ENCODE measurements around the gene DYNLL2. TPM values are rescaled to one million over a fixed set of nuclear protein-coding genes. Genes with fewer than 3 reads are reported as not detected.
"Not testable (repeated sequence)": the region's sequence is repeated elsewhere in the genome, so short reads cannot be mapped to it uniquely, and the experiment has no call there.

Gene DYNLL2
- total and polyA plus RNA-seq, 8 donors, result 36.3 to 70.8 (median 55.4) TPM

DNA sequence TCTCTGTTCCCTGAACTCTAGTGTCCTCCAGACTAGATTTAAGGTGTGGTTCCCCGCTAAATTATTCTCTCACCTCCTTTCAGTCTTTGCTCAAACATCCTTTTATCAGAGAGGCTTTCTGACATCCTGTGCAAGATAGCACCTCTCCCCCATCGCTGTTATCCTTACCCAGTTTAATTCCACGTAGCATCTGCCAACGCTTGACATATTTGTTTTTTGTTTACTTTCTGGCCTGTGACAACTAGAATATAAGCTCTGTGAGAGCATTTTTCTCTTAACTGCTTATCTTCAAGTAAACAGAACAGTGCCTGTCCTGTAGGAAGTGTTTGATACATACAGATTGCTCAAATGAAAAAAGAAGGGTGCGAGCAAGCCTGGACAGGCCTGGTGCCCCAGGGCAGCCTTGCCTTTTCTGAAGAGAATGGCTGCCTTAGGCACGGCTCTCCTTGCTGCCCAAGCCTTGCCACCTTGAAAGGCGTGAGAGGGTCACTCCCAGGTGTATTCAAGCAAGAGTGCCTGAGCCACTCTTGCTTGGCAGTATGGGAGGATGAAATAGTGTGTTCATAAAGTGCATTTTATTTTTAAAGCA lies 9.7 kb downstream of the DYNLL2 start:
- TF ChIP-seq, protein P1, sequence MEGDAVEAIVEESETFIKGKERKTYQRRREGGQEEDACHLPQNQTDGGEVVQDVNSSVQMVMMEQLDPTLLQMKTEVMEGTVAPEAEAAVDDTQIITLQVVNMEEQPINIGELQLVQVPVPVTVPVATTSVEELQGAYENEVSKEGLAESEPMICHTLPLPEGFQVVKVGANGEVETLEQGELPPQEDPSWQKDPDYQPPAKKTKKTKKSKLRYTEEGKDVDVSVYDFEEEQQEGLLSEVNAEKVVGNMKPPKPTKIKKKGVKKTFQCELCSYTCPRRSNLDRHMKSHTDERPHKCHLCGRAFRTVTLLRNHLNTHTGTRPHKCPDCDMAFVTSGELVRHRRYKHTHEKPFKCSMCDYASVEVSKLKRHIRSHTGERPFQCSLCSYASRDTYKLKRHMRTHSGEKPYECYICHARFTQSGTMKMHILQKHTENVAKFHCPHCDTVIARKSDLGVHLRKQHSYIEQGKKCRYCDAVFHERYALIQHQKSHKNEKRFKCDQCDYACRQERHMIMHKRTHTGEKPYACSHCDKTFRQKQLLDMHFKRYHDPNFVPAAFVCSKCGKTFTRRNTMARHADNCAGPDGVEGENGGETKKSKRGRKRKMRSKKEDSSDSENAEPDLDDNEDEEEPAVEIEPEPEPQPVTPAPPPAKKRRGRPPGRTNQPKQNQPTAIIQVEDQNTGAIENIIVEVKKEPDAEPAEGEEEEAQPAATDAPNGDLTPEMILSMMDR (IDR thresholded peaks at IDR 0.05), result no peak
- no peak for ATAC-seq
- H3K4me3 ChIP-seq, result no peak overlapping the region
- H3K36me3 ChIP-seq, result peaks cover 0 to 61% of the 10 kb centered on the region in 2 donors
- no peak for DNase-seq
- no peaks in the 10 kb centered on the region for H3K27me3 ChIP-seq
- no peaks in the 10 kb centered on the region for H3K9me3 ChIP-seq
- no peak overlapping the region for H3K27ac ChIP-seq
- no peaks in the 10 kb centered on the region for H3K4me1 ChIP-seq
- intact Hi-C loops (cut with DNase I), result no loop called here

DNA sequence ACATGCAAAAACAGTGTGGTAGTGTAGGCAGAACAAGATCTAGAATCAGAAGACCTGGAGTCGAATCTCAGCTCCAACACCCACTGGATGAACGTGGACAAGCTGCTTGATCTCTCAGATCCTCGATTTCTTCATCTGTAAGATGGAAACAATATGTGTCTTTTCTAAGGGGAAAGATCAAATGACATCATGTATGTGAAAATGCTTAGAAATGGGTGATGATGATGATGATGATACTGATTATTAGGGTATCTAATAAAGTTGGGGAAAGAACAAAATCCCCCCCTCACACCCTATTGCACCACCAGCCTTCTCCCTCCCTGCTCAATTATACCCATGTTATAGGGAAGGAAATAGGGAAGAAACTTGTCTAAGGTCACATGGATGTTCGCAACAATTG lies 10.9 kb downstream of the DYNLL2 start:
- H3K27ac ChIP-seq, result no peak overlapping the region
- H3K27me3 ChIP-seq, result no peaks in the 10 kb centered on the region
- ATAC-seq (no peak), DNase-seq (no peak)
- intact Hi-C loops (cut with DNase I), result no loop called here
- TF ChIP-seq, protein P1 (IDR thresholded peaks at IDR 0.05), result no peak
- no peak overlapping the region for H3K4me3 ChIP-seq
- H3K9me3 ChIP-seq, result no peaks in the 10 kb centered on the region
- H3K36me3 ChIP-seq, result peaks cover 0 to 48% of the 10 kb centered on the region in 2 donors
- H3K4me1 ChIP-seq, result no peaks in the 10 kb centered on the region

DNA sequence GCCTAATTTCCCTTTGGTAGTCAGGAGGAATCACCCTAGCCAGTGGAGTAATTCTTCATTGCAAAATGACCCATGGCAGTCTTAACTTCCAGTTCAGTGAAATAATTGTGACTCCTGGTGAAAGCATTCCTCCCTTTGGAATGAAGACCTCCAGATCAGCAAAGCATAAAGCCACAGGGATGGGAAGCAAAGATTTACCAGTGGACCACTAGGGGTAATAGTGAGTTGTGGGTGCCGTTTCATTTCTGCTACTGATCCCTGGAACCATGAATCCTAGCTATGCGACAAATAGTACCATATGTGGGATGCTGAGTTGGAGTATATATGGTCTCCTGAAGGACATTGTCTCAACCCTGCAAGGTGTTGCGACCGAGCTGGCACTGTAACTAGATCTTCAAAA lies 13.7 kb downstream of the DYNLL2 start:
- no peaks in the 10 kb centered on the region for H3K27me3 ChIP-seq
- peaks cover 0 to 21% of the 10 kb centered on the region in 2 donors for H3K36me3 ChIP-seq
- ATAC-seq, result no peak
- no peak overlapping the region for H3K27ac ChIP-seq
- intact Hi-C loops (cut with DNase I), result no loop called here
- H3K4me3 ChIP-seq, result no peak overlapping the region
- H3K4me1 ChIP-seq, result no peaks in the 10 kb centered on the region
- TF ChIP-seq, protein P1 (IDR thresholded peaks at IDR 0.05), result no peak
- H3K9me3 ChIP-seq, result no peaks in the 10 kb centered on the region
- DNase-seq, result no peak

DNA sequence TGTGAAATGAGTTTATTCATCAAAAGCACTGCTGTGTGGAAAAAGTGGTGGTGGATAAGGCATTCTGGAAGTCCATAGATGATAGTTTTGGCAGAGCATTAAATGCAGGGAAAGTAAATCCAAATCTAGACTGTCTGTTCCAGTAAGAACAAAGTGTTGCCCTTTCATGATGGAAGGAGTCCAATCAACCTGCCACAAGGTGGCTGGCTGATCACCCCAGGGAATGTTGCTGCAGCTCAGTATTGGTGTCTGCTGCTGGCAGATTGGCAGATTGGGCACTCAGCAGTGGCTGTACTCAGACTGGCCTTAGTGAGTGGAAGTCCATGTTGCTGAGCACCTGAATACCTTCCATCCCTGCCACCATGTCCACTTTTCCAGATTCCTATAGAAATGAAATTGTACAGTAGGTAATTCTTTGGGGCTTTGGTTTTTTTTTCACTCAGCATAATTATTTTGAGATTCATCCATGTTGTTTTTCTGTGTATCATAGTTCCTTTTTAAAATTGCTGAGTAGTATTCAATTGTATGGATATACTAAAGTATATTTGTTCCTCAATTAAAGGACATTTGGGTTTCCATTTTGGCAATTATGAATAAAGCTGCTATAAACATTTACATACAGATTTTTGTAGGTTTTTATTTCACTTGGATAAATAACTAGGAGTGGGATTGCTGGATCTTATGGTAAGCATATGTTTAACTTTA lies 14.3 kb downstream of the DYNLL2 start:
- DNase-seq, result no peak
- Histone ChIP-seq H3K27ac (no peak overlapping the region), H3K36me3 (peaks cover 0 to 14% of the 10 kb centered on the region in 2 donors), H3K4me1 (no peaks in the 10 kb centered on the region), H3K9me3 (no peaks in the 10 kb centered on the region), H3K27me3 (no peaks in the 10 kb centered on the region), H3K4me3 (no peak overlapping the region)
- no peak for ATAC-seq
- intact Hi-C loops (cut with DNase I), result no loop called here
- TF ChIP-seq, protein P1 (IDR thresholded peaks at IDR 0.05), result no peak

DNA sequence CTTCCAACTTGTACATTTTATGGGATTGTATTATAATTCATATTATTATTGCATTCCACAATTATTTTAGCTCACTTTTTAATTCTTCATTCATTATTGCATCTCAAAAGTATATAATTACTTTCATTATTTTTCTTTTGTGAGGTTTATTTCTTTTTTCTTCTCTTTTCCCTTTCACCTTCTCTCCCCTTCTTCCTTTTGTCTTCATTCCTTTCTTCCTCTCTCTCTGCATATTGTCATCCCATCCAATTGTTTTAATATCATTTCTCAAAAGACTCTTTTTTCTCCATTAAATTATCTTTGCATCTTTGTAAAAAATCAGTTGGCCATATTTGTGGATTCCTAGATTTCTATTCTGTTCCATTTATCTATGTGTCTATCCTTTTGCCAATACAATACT lies 17.3 kb downstream of the DYNLL2 start:
- ATAC-seq (no peak), DNase-seq (no peak)
- H3K36me3 ChIP-seq, result no peaks in the 10 kb centered on the region
- no peaks in the 10 kb centered on the region for H3K9me3 ChIP-seq
- no peaks in the 10 kb centered on the region for H3K27me3 ChIP-seq
- no peak overlapping the region for H3K4me3 ChIP-seq
- TF ChIP-seq, protein P1 (IDR thresholded peaks at IDR 0.05), result no peak
- H3K27ac ChIP-seq, result no peak overlapping the region
- intact Hi-C loops (cut with DNase I), result no loop called here
- no peaks in the 10 kb centered on the region for H3K4me1 ChIP-seq

DNA sequence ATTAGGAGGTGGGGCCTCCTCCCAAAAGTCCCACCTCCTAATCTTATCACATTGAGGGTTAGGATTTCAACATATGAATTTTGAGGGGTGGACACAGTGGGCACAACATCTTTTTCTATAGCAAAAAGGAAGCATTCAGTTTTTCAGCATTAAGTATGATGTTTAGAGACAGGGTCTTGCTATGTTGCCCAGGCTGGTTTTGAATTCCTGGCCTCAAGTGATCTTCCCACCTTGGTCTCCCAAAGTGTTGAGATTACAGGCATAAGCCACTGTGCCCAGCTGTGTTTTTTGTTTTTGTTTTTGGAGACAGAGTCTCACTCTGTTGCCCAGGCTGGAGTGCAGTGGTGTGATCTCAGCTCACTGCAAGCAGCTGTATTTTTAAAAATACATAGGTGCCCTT lies 18.7 kb downstream of the DYNLL2 start:
- H3K27ac ChIP-seq; H3K4me3 ChIP-seq; H3K27me3 ChIP-seq; H3K4me1 ChIP-seq; H3K9me3 ChIP-seq; intact Hi-C loops (cut with DNase I); DNase-seq; ATAC-seq; H3K36me3 ChIP-seq: not testable (repeated sequence)
